CD4-positive, alpha-beta T cell treated with Interleukin-17A for 1 hour (primary cell): ENCODE data around the gene MRPS12.

ENCODE experiments used
- DNase-seq: peaks from one replicate; pipeline ENCODE4 v3.0.0-alpha.2; 2020

The MRPS12 gene

DNA sequence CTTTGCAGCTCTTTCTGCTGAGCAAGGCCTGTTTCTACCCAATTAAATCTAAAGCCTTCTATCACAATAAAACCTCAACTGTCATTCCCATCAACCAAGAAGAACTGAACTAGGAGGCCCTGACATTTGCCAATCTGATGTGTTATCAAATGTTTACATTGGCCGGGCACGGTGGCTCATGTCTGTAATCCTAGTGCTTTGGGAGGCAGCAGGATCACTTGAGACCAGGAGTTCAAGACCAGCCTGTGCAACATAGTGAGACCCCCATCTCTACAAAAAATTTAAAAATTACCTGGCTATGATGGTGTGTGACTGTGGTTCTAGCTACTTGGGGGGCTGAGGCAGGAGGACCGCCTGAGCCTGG is 47.6 kb downstream of the MRPS12 start:
- no peak for DNase-seq

DNA sequence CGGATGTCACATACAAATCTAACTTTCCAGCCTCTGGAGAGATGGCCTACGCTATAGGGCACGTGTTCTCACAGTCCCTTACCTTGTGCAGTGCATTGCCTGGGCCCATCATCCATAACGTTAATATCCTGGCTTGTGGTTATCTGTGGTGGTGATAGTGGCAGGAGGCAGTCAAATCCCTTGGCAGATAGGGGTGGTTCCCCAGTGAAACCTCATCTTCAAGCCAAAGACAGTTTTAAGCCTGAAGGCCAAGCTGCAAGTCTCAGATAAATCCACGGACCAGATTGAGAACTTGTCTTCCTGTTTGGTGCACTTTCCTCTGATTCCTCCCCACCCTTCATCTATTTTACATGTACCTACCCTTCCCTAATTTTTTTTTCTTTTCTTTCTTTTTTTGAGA is 49.1 kb downstream of the MRPS12 start:
- no peak for DNase-seq

DNA sequence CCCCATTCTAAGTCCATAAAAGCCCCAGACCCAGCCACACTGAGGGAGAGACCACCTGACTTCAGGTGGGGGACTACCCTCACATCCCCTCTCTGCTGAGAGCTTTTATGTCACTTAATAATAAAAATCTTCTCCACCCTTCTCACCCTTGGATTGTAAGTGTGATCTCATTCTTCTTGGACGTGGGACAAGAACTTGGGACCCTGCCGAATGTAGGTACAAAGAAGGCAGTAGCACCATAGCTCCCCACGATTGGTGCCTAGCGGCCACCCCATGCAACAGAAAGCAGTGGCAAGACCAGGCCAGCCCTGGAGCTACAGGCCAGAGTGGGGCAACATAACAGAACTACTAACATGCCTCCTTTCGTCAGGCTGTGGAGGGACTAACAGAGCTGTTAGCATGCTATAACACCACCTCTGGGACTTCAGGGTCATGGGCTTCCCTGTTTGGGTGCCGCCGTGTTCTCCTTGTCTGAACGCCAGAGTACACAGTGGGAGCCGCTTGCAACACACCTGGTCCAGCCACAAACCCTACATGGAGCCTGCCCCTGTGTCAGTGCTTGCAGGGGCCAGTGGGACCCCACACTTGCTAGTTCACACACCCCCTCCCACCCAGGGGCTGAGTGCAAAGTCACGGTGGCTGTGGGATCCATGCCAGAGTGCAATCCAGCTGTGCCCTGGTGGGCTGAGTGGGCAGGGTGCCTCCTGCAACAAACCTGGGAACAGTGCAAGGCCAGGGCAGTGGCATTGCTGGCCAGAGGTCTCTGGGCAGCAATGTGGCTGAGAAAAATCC is 50.0 kb downstream of the MRPS12 start:
- DNase-seq = no peak
